SK-N-SH treated with all-trans-retinoic acid at 6 μM for 48 hours (cell line): ENCODE measurements around the gene DDX18.

ENCODE experiments used
- ATAC-seq: fragments of 200-7000 bp; cut with Tn5 transposase; 3 replicates; pipeline ENCODE4 v1.9.1; 2020; ENCODE audit warnings: mild to moderate bottlenecking, moderate library complexity
- ARNTL ChIP-seq: fragments of 450-650 bp; formaldehyde crosslinking; IDR thresholded peaks from 2 replicates; pipeline ENCODE4 v1.5.0; 2020; ENCODE audit warnings: low read depth, mild to moderate bottlenecking, moderate library complexity, borderline replicate concordance
- BACH2 ChIP-seq: fragments of 250-450 bp; sonication (Bioruptor Pico); IDR thresholded peaks from 2 replicates; pipeline ENCODE4 v1.9.0; 2021; ENCODE audit warnings: mild to moderate bottlenecking, borderline replicate concordance
- CSDC2 ChIP-seq: fragments of 250-450 bp; sonication (Bioruptor Pico); IDR thresholded peaks from 2 replicates; pipeline ENCODE4 v1.5.0; 2020; ENCODE audit warnings: mild to moderate bottlenecking, moderate library complexity
- ESRRG ChIP-seq: fragments of 250-450 bp; sonication (Bioruptor Pico); IDR thresholded peaks from 2 replicates; pipeline ENCODE4 v1.6.1; 2021; ENCODE audit warnings: mild to moderate bottlenecking
- GLIS3 ChIP-seq: fragments of 250-450 bp; sonication (Bioruptor Pico); IDR thresholded peaks from 2 replicates; pipeline ENCODE4 v1.5.0; 2020; ENCODE audit warnings: mild to moderate bottlenecking, moderate library complexity
- OSR1 ChIP-seq: fragments of 250-450 bp; sonication (Bioruptor Pico); IDR thresholded peaks from 2 replicates; pipeline ENCODE4 v1.8.0; 2022; ENCODE audit warnings: moderate library complexity, mild to moderate bottlenecking, inconsistent platforms
- PPARA ChIP-seq: fragments of 250-450 bp; sonication (Bioruptor Pico); IDR thresholded peaks from 2 replicates; pipeline ENCODE4 v1.5.0; 2020; ENCODE audit warnings: mild to moderate bottlenecking, borderline replicate concordance
- SNAI2 ChIP-seq: fragments of 250-450 bp; sonication (Bioruptor Pico); IDR thresholded peaks from 2 replicates; pipeline ENCODE4 v1.5.0; 2020; ENCODE audit warnings: mild to moderate bottlenecking, moderate library complexity
- TOX ChIP-seq: fragments of 250-450 bp; sonication (Bioruptor Pico); IDR thresholded peaks from 2 replicates; pipeline ENCODE4 v1.8.0; 2021; ENCODE audit warnings: mild to moderate bottlenecking, moderate library complexity, borderline replicate concordance
- ZFP30 ChIP-seq: fragments of 450-650 bp; formaldehyde crosslinking; IDR thresholded peaks from 2 replicates; pipeline ENCODE4 v1.5.0; 2022; ENCODE audit warnings: mild to moderate bottlenecking, moderate library complexity
- ZNF565 ChIP-seq: fragments of 450-650 bp; formaldehyde crosslinking; conservative IDR thresholded peaks from 2 replicates; pipeline ENCODE4 v1.5.0; 2020; ENCODE audit warnings: low read depth, mild to moderate bottlenecking, moderate library complexity
- ZNF70 ChIP-seq: fragments of 450-650 bp; formaldehyde crosslinking; IDR thresholded peaks from 2 replicates; pipeline ENCODE4 v1.5.0; 2020; ENCODE audit warnings: mild to moderate bottlenecking, moderate library complexity
- ZNF8 ChIP-seq: fragments of 450-650 bp; formaldehyde crosslinking; IDR thresholded peaks from 2 replicates; pipeline ENCODE4 v1.5.0; 2020; ENCODE audit warnings: mild to moderate bottlenecking, moderate library complexity
- TF ChIP-seq, protein P1 (sequence below): fragments of 250-450 bp; sonication (Bioruptor Pico); IDR thresholded peaks from 2 replicates; pipeline ENCODE4 v1.5.1; 2021; ENCODE audit warnings: mild to moderate bottlenecking, moderate library complexity
- TF ChIP-seq, protein P2 (sequence below): fragments of 250-450 bp; sonication (Bioruptor Pico); IDR thresholded peaks from 2 replicates; pipeline ENCODE4 v1.5.1; 2020; ENCODE audit warnings: low read depth, mild to moderate bottlenecking, moderate library complexity
- TF ChIP-seq, protein P3 (sequence below): fragments of 250-450 bp; sonication (Bioruptor Pico); IDR thresholded peaks from 2 replicates; pipeline ENCODE4 v1.8.0; 2021; ENCODE audit warnings: low read depth, mild to moderate bottlenecking, moderate library complexity, borderline replicate concordance
- TF ChIP-seq, protein P4 (sequence below): fragments of 250-450 bp; sonication (Bioruptor Pico); IDR thresholded peaks from 2 replicates; pipeline ENCODE4 v1.8.0; 2020; ENCODE audit warnings: mild to moderate bottlenecking, moderate library complexity, borderline replicate concordance

DDX18 gene

DNA sequence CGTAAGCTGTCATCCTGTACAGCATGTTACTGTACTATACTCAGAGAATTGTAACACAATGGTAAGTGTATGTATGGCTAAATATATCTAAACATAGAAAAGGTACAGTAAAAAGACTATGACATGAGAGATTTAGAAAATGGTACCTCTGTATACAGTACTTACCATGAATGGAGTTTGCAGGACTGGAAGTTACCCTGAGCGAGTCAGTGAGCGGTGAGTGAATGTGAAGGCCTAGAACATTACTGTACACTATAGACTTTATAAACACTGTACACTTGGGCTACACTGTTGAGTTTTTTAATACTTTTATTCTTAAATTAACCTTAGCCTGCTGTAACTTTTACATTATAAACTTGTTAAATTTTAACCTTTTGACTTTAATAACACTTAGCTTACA lies 1.5 kb downstream of the DDX18 start:
- TF ChIP-seq, protein P1, sequence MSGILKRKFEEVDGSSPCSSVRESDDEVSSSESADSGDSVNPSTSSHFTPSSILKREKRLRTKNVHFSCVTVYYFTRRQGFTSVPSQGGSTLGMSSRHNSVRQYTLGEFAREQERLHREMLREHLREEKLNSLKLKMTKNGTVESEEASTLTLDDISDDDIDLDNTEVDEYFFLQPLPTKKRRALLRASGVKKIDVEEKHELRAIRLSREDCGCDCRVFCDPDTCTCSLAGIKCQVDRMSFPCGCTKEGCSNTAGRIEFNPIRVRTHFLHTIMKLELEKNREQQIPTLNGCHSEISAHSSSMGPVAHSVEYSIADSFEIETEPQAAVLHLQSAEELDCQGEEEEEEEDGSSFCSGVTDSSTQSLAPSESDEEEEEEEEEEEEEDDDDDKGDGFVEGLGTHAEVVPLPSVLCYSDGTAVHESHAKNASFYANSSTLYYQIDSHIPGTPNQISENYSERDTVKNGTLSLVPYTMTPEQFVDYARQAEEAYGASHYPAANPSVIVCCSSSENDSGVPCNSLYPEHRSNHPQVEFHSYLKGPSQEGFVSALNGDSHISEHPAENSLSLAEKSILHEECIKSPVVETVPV: no peak
- TF ChIP-seq ARNTL (CRISPR knock-in tag): no peak
- no peak for TF ChIP-seq ZNF565 (CRISPR knock-in tag)
- no peak for TF ChIP-seq OSR1 (CRISPR knock-in tag)
- TF ChIP-seq, protein P2, sequence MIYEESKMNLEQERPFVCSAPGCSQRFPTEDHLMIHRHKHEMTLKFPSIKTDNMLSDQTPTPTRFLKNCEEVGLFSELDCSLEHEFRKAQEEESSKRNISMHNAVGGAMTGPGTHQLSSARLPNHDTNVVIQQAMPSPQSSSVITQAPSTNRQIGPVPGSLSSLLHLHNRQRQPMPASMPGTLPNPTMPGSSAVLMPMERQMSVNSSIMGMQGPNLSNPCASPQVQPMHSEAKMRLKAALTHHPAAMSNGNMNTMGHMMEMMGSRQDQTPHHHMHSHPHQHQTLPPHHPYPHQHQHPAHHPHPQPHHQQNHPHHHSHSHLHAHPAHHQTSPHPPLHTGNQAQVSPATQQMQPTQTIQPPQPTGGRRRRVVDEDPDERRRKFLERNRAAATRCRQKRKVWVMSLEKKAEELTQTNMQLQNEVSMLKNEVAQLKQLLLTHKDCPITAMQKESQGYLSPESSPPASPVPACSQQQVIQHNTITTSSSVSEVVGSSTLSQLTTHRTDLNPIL (CRISPR knock-in tag): no peak
- no peak for TF ChIP-seq ZNF8 (CRISPR knock-in tag)
- no peak for TF ChIP-seq ZNF70 (CRISPR knock-in tag)
- ATAC-seq: no peak

DNA sequence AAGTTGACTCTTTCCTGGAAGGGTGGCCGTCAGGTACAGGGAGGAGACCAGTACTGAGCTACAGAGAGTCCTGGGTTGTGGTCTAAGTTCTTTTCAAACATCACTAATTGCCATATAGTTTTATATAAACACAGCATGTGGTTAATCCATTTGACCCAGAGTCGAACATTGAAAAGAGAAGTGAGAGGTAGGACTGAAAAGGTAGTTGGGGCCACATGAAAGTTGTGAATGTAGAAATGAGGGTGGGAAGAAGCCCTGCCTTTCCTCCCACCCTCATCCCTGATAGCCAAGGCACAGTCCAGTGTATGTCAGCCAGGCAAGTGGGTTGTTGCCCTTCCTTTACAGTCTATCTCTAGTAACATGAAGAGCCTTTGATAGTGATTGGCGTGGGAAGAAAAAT lies 4.4 kb downstream of the DDX18 start:
- ATAC-seq: no peak
- TF ChIP-seq ARNTL (CRISPR knock-in tag): no peak
- TF ChIP-seq, protein P2 (CRISPR knock-in tag): no peak
- TF ChIP-seq, all 23 proteins: peak for 0

DNA sequence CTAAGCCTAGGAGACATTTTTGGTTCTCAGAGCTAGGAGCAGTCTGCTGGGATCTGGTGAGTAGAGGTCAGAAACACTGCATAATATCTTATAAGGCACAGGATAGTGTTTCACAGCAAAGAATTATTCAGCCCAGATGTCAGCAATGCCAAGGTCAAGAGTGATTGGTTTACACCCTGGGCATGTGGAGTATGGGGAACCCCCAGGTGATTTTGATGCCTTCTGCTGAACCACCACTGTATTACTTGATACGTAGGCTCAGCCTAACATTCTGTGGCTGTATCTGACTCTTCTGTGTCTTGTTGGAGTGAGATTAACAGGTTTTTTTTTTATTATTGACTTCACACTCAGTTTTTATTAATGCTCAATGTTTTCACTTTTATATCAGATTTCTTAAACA lies 6.0 kb downstream of the DDX18 start:
- no peak for ATAC-seq

More for the DNA sequence above, 6.0 kb downstream of the DDX18 start:
- TF ChIP-seq, protein P3, sequence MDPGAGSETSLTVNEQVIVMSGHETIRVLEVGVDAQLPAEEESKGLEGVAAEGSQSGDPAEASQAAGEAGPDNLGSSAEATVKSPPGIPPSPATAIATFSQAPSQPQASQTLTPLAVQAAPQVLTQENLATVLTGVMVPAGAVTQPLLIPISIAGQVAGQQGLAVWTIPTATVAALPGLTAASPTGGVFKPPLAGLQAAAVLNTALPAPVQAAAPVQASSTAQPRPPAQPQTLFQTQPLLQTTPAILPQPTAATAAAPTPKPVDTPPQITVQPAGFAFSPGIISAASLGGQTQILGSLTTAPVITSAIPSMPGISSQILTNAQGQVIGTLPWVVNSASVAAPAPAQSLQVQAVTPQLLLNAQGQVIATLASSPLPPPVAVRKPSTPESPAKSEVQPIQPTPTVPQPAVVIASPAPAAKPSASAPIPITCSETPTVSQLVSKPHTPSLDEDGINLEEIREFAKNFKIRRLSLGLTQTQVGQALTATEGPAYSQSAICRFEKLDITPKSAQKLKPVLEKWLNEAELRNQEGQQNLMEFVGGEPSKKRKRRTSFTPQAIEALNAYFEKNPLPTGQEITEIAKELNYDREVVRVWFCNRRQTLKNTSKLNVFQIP (CRISPR knock-in tag): no peak
- TF ChIP-seq ZFP30 (CRISPR knock-in tag) (no peak), ZNF565 (CRISPR knock-in tag) (no peak), ZNF8 (CRISPR knock-in tag) (no peak), TOX (CRISPR knock-in tag) (no peak), CSDC2 (CRISPR knock-in tag) (no peak), ZNF70 (CRISPR knock-in tag) (no peak), GLIS3 (CRISPR knock-in tag) (no peak), BACH2 (CRISPR knock-in tag) (no peak), ESRRG (CRISPR knock-in tag) (no peak), PPARA (CRISPR knock-in tag) (no peak), SNAI2 (CRISPR knock-in tag) (no peak)
- TF ChIP-seq, protein P1: no peak
- TF ChIP-seq, protein P2 (CRISPR knock-in tag): no peak
- TF ChIP-seq, protein P4, sequence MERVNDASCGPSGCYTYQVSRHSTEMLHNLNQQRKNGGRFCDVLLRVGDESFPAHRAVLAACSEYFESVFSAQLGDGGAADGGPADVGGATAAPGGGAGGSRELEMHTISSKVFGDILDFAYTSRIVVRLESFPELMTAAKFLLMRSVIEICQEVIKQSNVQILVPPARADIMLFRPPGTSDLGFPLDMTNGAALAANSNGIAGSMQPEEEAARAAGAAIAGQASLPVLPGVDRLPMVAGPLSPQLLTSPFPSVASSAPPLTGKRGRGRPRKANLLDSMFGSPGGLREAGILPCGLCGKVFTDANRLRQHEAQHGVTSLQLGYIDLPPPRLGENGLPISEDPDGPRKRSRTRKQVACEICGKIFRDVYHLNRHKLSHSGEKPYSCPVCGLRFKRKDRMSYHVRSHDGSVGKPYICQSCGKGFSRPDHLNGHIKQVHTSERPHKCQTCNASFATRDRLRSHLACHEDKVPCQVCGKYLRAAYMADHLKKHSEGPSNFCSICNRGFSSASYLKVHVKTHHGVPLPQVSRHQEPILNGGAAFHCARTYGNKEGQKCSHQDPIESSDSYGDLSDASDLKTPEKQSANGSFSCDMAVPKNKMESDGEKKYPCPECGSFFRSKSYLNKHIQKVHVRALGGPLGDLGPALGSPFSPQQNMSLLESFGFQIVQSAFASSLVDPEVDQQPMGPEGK: no peak
